A549 (cell line): ENCODE measurements around the gene AQP5. TPM values are rescaled to one million over a fixed set of nuclear protein-coding genes. Genes with fewer than 3 reads are reported as not detected.

Experiments used
- ATAC-seq, 2 experiments: fragments of 200-7000 bp in 1 of 2; fragments of >200 bp in 1 of 2; cut with Nextera tagmentation in 1 of 2; cut with Tn5 transposase in 1 of 2; 3 replicates each; pipeline versions ENCODE4 v1.8.0 to v1.9.1; 2018 to 2020; ENCODE audit warnings: mild to moderate bottlenecking in 1 of 2, moderate library complexity in 1 of 2
- CTCF ChIA-PET: fragments of 300-600 bp; sonication (Branson Sonifier 250); formaldehyde crosslinking; extraction: SDS; loops from one replicate; lab custom pipeline; 2021; ENCODE audit warnings: antibody characterized with exemption, inconsistent platforms; lab: Yijun Ruan, JAX
- POLR2A ChIA-PET: fragments of 350-600 bp; formaldehyde crosslinking; extraction: SDS; loops from one replicate; lab custom pipeline; 2021; ENCODE audit warnings: antibody characterized with exemption, inconsistent platforms; lab: Yijun Ruan, JAX
- DNase-seq, 2 experiments: peaks; one replicate each; pipeline versions ENCODE4 v3.0.0 to v3.0.0-alpha.2; 2011 to 2016; ENCODE audit warnings: low read depth in 1 of 2, low spot score in 1 of 2
- FAIRE-seq: peaks from 2 replicates; lab custom pipeline; 2011; peaks lifted over from hg19 to GRCh38; lab: Jason Lieb, UNC
- H3K27ac ChIP-seq, 2 experiments: fragments of >200 bp; sonication (Bioruptor Twin); formaldehyde crosslinking; 3 replicates each; pipeline ENCODE4 v1.5.1; 2016 to 2017
- H3K4me1 ChIP-seq: fragments of >200 bp; sonication (Bioruptor Twin); formaldehyde crosslinking; 3 replicates; pipeline ENCODE4 v1.6.1; 2016
- H3K4me2 ChIP-seq: fragments of >200 bp; sonication (Bioruptor Twin); formaldehyde crosslinking; 3 replicates; pipeline ENCODE4 v1.6.1; 2016
- H3K4me3 ChIP-seq: fragments of >200 bp; sonication (Bioruptor Twin); formaldehyde crosslinking; 3 replicates; pipeline ENCODE4 v1.5.1; 2016
- H3K9me3 ChIP-seq: fragments of >200 bp; sonication (Bioruptor Twin); formaldehyde crosslinking; 3 replicates; pipeline ENCODE4 v1.6.1; 2016
- CTCF ChIP-seq: fragments of >200 bp; sonication (Bioruptor Twin); formaldehyde crosslinking; IDR thresholded peaks from 3 replicates; pipeline ENCODE4 v1.5.1; 2016
- FOSL2 ChIP-seq, 2 experiments: fragments of 450-650 bp in 1 of 2; fragments of >200 bp in 1 of 2; sonication (Bioruptor Twin) in 1 of 2; formaldehyde crosslinking; IDR thresholded peaks; 2 replicates each; pipeline versions ENCODE4 v1.5.0 to v1.6.1; 2016 to 2020; ENCODE audit warnings: mild to moderate bottlenecking in 1 of 2, moderate library complexity in 1 of 2
- GATA3 ChIP-seq: IDR thresholded peaks from 2 replicates; pipeline ENCODE4 v1.6.1; 2012; ENCODE audit warnings: borderline replicate concordance
- HEYL ChIP-seq: fragments of 250-450 bp; sonication (Bioruptor Pico); IDR thresholded peaks from 2 replicates; pipeline ENCODE4 v1.8.0; 2021; ENCODE audit warnings: mild to moderate bottlenecking, moderate library complexity
- HOXA7 ChIP-seq: fragments of 250-450 bp; sonication (Bioruptor Pico); IDR thresholded peaks from 2 replicates; pipeline ENCODE4 v1.5.0; 2020; ENCODE audit warnings: mild to moderate bottlenecking, moderate library complexity
- JUN ChIP-seq, 2 experiments: fragments of >200 bp; sonication (Bioruptor Twin); formaldehyde crosslinking; IDR thresholded peaks; 2 replicates in 1 of 2; 3 replicates in 1 of 2; pipeline ENCODE4 v1.6.1; 2016 to 2017
- MYC ChIP-seq: IDR thresholded peaks from 2 replicates; pipeline ENCODE4 v1.6.1; 2012; ENCODE audit warnings: mild to moderate bottlenecking, inconsistent platforms, low read length, improper control_type of control experiment, borderline replicate concordance
- NPAS2 ChIP-seq: fragments of 250-450 bp; sonication (Bioruptor Pico); IDR thresholded peaks from 2 replicates; pipeline ENCODE4 v1.8.0; 2022; ENCODE audit warnings: mild to moderate bottlenecking, moderate library complexity, borderline replicate concordance
- PHF8 ChIP-seq: fragments of 200-600 bp; sonication (generic); IDR thresholded peaks from 2 replicates; pipeline ENCODE4 v1.6.1; 2016; ENCODE audit warnings: low read depth, mild to moderate bottlenecking, antibody characterized with exemption, moderate library complexity, borderline replicate concordance
- POLR2A ChIP-seq: IDR thresholded peaks from 2 replicates; pipeline ENCODE4 v1.6.1; 2012; ENCODE audit warnings: mild to moderate bottlenecking, low read length
- RFX5 ChIP-seq: fragments of 450-650 bp; IDR thresholded peaks from 2 replicates; pipeline ENCODE4 v1.7.1; 2014; ENCODE audit warnings: antibody characterized with exemption, mild to moderate bottlenecking, moderate library complexity
- ZNF302 ChIP-seq: fragments of 250-450 bp; sonication (Bioruptor Pico); IDR thresholded peaks from 2 replicates; pipeline ENCODE4 v1.9.0; 2021; ENCODE audit warnings: inconsistent platforms, mild to moderate bottlenecking, moderate library complexity
- ZSCAN20 ChIP-seq: fragments of 250-450 bp; sonication (Bioruptor Pico); IDR thresholded peaks from 2 replicates; pipeline ENCODE4 v1.8.0; 2022; ENCODE audit warnings: mild to moderate bottlenecking, moderate library complexity
- WGBS: methylation state at CpG from one replicate; pipeline ENCODE4 v1.1.6; 2017; ENCODE audit errors: missing lambda C conversion rate; 5-methylcytosine and 5-hydroxymethylcytosine counted together
- polyA plus RNA-seq, 4 experiments: library from polyadenylated mRNA; depleted of rRNA in 3 of 4; stranded (reverse); fragments of >200 nt; fragmentation: RNase III in 1 of 4; extraction: RNeasy Plus Mini Kit Qiagen cat#74134 plus additional on column Dnase treatment in 1 of 4; gene quantifications; 2 replicates in 3 of 4; 3 replicates in 1 of 4; pipeline ENCODE4 v1.2.3, GENCODE V29; 2011 to 2017
- TF ChIP-seq, protein P1 (sequence below): fragments of 200-600 bp; sonication (generic); IDR thresholded peaks from 2 replicates; pipeline ENCODE4 v1.6.1; 2016; ENCODE audit warnings: antibody characterized with exemption, mild to moderate bottlenecking, moderate library complexity
- TF ChIP-seq, protein P2 (sequence below): fragments of 450-650 bp; IDR thresholded peaks from 2 replicates; pipeline ENCODE4 v1.6.1; 2014; ENCODE audit warnings: antibody characterized with exemption
- TF ChIP-seq, protein P3 (sequence below): fragments of >200 bp; sonication (Bioruptor Twin); formaldehyde crosslinking; IDR thresholded peaks from 3 replicates; pipeline ENCODE4 v1.6.1; 2016
- TF ChIP-seq, protein P4 (sequence below): fragments of 250-450 bp; sonication (Bioruptor Pico); IDR thresholded peaks from 2 replicates; pipeline ENCODE4 v1.5.0; 2021; ENCODE audit warnings: mild to moderate bottlenecking, moderate library complexity, borderline replicate concordance

Gene AQP5
- polyA plus RNA-seq, 2 of the 4 experiments (the other 2 are of a cell fraction): not detected

DNA sequence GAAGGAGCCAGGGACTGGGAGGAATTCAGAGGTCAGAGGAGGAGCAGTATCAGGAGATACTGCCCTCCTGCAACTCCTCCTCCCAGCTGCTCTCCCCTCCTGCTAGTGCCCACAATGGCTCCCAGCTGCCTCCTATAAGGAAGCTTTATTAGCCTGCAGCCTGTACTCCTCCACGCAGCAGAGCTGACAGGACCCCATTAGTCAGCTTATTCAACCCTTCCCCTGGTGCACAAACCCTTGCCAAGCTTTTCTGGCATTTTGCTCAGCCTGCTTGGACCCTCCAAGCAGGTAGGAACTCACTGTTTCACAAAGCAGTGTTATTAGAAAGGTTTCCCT is 18.1 kb upstream of the AQP5 start:
- Histone ChIP-seq H3K27ac (no peak overlapping the region), H3K4me3 (no peak overlapping the region), H3K9me3 (no peaks in the 10 kb centered on the region), H3K4me2 (no peak overlapping the region), H3K4me1 (0 out of 3 replicates have a peak, but pooled peaks cover 7% of the 10 kb centered on the region)
- ATAC-seq (no peak), FAIRE-seq (no peak), DNase-seq (no peak)
- ChIA-PET CTCF (interaction anchor here (0.7 to 5.4 kb wide), 7 partner anchors 11 to 127 kb away, joined by 3 to 33 read pairs (median 11); no protein-coding TSS in a partner anchor), POLR2A (no interaction called here)
- WGBS: 71% methylated on average over 1 of the region's 1 CpG
- TF ChIP-seq, protein P1, sequence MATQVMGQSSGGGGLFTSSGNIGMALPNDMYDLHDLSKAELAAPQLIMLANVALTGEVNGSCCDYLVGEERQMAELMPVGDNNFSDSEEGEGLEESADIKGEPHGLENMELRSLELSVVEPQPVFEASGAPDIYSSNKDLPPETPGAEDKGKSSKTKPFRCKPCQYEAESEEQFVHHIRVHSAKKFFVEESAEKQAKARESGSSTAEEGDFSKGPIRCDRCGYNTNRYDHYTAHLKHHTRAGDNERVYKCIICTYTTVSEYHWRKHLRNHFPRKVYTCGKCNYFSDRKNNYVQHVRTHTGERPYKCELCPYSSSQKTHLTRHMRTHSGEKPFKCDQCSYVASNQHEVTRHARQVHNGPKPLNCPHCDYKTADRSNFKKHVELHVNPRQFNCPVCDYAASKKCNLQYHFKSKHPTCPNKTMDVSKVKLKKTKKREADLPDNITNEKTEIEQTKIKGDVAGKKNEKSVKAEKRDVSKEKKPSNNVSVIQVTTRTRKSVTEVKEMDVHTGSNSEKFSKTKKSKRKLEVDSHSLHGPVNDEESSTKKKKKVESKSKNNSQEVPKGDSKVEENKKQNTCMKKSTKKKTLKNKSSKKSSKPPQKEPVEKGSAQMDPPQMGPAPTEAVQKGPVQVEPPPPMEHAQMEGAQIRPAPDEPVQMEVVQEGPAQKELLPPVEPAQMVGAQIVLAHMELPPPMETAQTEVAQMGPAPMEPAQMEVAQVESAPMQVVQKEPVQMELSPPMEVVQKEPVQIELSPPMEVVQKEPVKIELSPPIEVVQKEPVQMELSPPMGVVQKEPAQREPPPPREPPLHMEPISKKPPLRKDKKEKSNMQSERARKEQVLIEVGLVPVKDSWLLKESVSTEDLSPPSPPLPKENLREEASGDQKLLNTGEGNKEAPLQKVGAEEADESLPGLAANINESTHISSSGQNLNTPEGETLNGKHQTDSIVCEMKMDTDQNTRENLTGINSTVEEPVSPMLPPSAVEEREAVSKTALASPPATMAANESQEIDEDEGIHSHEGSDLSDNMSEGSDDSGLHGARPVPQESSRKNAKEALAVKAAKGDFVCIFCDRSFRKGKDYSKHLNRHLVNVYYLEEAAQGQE: no peak
- TF ChIP-seq HOXA7 (CRISPR knock-in tag) (no peak), HEYL (CRISPR knock-in tag) (no peak), JUN (IDR thresholded peaks at IDR 0.05) (no peak), FOSL2 (IDR thresholded peaks at IDR 0.05) (no peak), FOSL2 (CRISPR knock-in tag; IDR thresholded peaks at IDR 0.05) (no peak), POLR2A (no peak), NPAS2 (CRISPR knock-in tag) (no peak), ZNF302 (CRISPR knock-in tag) (no peak), GATA3 (no peak), CTCF (no peak), RFX5 (no peak), ZSCAN20 (CRISPR knock-in tag) (no peak), PHF8 (no peak), MYC (no peak)
- TF ChIP-seq, protein P2, sequence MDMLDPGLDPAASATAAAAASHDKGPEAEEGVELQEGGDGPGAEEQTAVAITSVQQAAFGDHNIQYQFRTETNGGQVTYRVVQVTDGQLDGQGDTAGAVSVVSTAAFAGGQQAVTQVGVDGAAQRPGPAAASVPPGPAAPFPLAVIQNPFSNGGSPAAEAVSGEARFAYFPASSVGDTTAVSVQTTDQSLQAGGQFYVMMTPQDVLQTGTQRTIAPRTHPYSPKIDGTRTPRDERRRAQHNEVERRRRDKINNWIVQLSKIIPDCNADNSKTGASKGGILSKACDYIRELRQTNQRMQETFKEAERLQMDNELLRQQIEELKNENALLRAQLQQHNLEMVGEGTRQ: no peak
- TF ChIP-seq, protein P3, sequence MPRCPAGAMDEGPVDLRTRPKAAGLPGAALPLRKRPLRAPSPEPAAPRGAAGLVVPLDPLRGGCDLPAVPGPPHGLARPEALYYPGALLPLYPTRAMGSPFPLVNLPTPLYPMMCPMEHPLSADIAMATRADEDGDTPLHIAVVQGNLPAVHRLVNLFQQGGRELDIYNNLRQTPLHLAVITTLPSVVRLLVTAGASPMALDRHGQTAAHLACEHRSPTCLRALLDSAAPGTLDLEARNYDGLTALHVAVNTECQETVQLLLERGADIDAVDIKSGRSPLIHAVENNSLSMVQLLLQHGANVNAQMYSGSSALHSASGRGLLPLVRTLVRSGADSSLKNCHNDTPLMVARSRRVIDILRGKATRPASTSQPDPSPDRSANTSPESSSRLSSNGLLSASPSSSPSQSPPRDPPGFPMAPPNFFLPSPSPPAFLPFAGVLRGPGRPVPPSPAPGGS: no peak
- TF ChIP-seq, protein P4, sequence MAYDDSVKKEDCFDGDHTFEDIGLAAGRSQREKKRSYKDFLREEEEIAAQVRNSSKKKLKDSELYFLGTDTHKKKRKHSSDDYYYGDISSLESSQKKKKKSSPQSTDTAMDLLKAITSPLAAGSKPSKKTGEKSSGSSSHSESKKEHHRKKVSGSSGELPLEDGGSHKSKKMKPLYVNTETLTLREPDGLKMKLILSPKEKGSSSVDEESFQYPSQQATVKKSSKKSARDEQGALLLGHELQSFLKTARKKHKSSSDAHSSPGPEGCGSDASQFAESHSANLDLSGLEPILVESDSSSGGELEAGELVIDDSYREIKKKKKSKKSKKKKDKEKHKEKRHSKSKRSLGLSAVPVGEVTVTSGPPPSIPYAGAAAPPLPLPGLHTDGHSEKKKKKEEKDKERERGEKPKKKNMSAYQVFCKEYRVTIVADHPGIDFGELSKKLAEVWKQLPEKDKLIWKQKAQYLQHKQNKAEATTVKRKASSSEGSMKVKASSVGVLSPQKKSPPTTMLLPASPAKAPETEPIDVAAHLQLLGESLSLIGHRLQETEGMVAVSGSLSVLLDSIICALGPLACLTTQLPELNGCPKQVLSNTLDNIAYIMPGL: no peak
